NCI-H446 (cell line): ENCODE measurements around the gene MVB12B.

ENCODE experiments used
- DNase-seq, 2 experiments: peaks; one replicate each; lab custom pipeline; 2025; lab: John Stamatoyannopoulos, UW

MVB12B gene

GRCh38 chr9:126303488-126303887, 23.1 kb upstream of the MVB12B start:
- no peak for DNase-seq

GRCh38 chr9:126304207-126304970, 22.2 kb upstream of the MVB12B start:
- no peak for DNase-seq

GRCh38 chr9:126304971-126305320, 21.7 kb upstream of the MVB12B start:
- DNase-seq = no peak

GRCh38 chr9:126306071-126306647, 20.5 kb upstream of the MVB12B start:
- DNase-seq = no peak

- no peak for DNase-seq
Observed at GRCh38 chr9:126307322-126308061, 19.1 kb upstream of the MVB12B start.

GRCh38 chr9:126309427-126310189, 17.0 kb upstream of the MVB12B start:
- no peak for DNase-seq

GRCh38 chr9:126312584-126313551, 13.8 kb upstream of the MVB12B start:
- no peak for DNase-seq

GRCh38 chr9:126316085-126316655, 10.5 kb upstream of the MVB12B start:
- DNase-seq = no peak

- no peak for DNase-seq
Observed at GRCh38 chr9:126317513-126317912, 9.1 kb upstream of the MVB12B start.

- no peak for DNase-seq
Observed at GRCh38 chr9:126318858-126319257, 7.8 kb upstream of the MVB12B start.

GRCh38 chr9:126319671-126320070, 7.0 kb upstream of the MVB12B start:
- DNase-seq = no peak

GRCh38 chr9:126320158-126320922, 6.3 kb upstream of the MVB12B start:
- DNase-seq = no peak

- no peak for DNase-seq
Observed at GRCh38 chr9:126321742-126322141, 4.9 kb upstream of the MVB12B start.

GRCh38 chr9:126325821-126326220, 808 bp upstream of the MVB12B start:
- DNase-seq = no peak

- peak in 1 of 2 experiments; percentile 0 for DNase-seq
Observed at GRCh38 chr9:126327006-126327713, 531 bp downstream of the MVB12B start.

GRCh38 chr9:126327714-126328185, 1.1 kb downstream of the MVB12B start:
- DNase-seq = no peak

- no peak for DNase-seq
Observed at GRCh38 chr9:126328407-126328806, 1.8 kb downstream of the MVB12B start.

GRCh38 chr9:126329476-126330275, 3.0 kb downstream of the MVB12B start:
- no peak for DNase-seq
